Measurements from ENCODE around the gene RPRD1B.

GRCh38 chr20:38082894-38083293 lies 49.3 kb downstream of the RPRD1B start:
- TF ChIP-seq TAF1 (IDR thresholded peaks at IDR 0.05; ENCODE audit: low read depth, low read length) (no peak), POLR2AphosphoS5 (IDR thresholded peaks at IDR 0.05; ENCODE audit: low read depth, low read length) (no peak), SPI1 (IDR thresholded peaks at IDR 0.05; ENCODE audit: low read depth, low read length) (no peak), POLR2A (IDR thresholded peaks at IDR 0.05; ENCODE audit: low read depth, low read length) (no peak), PAX5 (IDR thresholded peaks at IDR 0.05; ENCODE audit: insufficient read depth, low read length, severe bottlenecking) (no peak)
